GM12878 (cell line): ENCODE measurements around the gene MAMLD1. TPM values are rescaled to one million over a fixed set of nuclear protein-coding genes. Genes with fewer than 3 reads are reported as not detected.

ENCODE experiments used
- ATAC-seq: fragments of 200-7000 bp; cut with Tn5 transposase; 3 replicates; pipeline ENCODE4 v1.9.1; 2020; ENCODE audit warnings: mild to moderate bottlenecking, moderate library complexity
- BruUV-seq: library from RNA; stranded (reverse); fragments of 400-500 nt; replicated peaks from 2 replicates; lab custom pipeline; 2021; lab: Mats Ljungman, UMichigan
- CTCF ChIA-PET: fragments of 300-600 bp; sonication (Branson Sonifier 250); formaldehyde crosslinking; extraction: SDS; loops from one replicate; lab custom pipeline; 2021; ENCODE audit warnings: inconsistent platforms; lab: Yijun Ruan, JAX
- POLR2A ChIA-PET: fragments of 350-600 bp; formaldehyde crosslinking; extraction: SDS; loops from one replicate; lab custom pipeline; 2021; ENCODE audit warnings: inconsistent platforms; lab: Charles Lee
- RAD21 ChIA-PET: fragments of 300-600 bp; sonication (Branson Sonifier 250); formaldehyde crosslinking; loops from one replicate; lab custom pipeline; 2023; ENCODE audit warnings: antibody characterized with exemption; ENCODE audit not compliant: unreplicated experiment; lab: Charles Lee
- SMC1A ChIA-PET: fragments of 300-600 bp; sonication (Branson Sonifier 250); formaldehyde crosslinking; loops from one replicate; lab custom pipeline; 2023; ENCODE audit not compliant: unreplicated experiment, uncharacterized antibody; lab: Charles Lee
- DNase-seq: peaks from one replicate; pipeline ENCODE4 v3.0.0-alpha.2; 2011; ENCODE audit warnings: low read depth, low spot score
- FAIRE-seq: peaks from 3 replicates; lab custom pipeline; 2011; peaks lifted over from hg19 to GRCh38; lab: Jason Lieb, UNC
- H2AFZ ChIP-seq: 2 replicates; pipeline ENCODE4 v1.6.0; 2011; ENCODE audit warnings: low read depth, low read length, control low read depth; ENCODE audit not compliant: control insufficient read depth
- H3K27ac ChIP-seq: 2 replicates; pipeline ENCODE4 v1.5.1; 2011; ENCODE audit warnings: control low read depth; ENCODE audit not compliant: control insufficient read depth, insufficient read depth
- H3K27me3 ChIP-seq, 2 experiments: replicated peaks in 1 of 2; 2 replicates each; pipeline versions ENCODE4 v1.6.0 to v1.6.1; 2011; ENCODE audit warnings: low read length in 1 of 2; ENCODE audit not compliant: control insufficient read depth in 2 of 2, insufficient read depth in 2 of 2
- H3K36me3 ChIP-seq, 2 experiments: 2 replicates each; pipeline ENCODE4 v1.5.1; 2011; ENCODE audit warnings: low read length in 1 of 2; ENCODE audit not compliant: control insufficient read depth in 2 of 2, insufficient read depth in 2 of 2
- H3K4me1 ChIP-seq: 2 replicates; pipeline ENCODE4 v1.6.1; 2011; ENCODE audit warnings: mild to moderate bottlenecking, low read length, moderate library complexity, mixed read lengths; ENCODE audit not compliant: control insufficient read depth, insufficient read depth
- H3K4me2 ChIP-seq: 2 replicates; pipeline ENCODE4 v1.6.0; 2011; ENCODE audit warnings: control low read depth; ENCODE audit not compliant: control insufficient read depth, insufficient read depth
- H3K4me3 ChIP-seq: fragments of 200-600 bp; sonication (generic); 2 replicates; pipeline ENCODE4 v1.5.1; 2016
- H3K79me2 ChIP-seq: 2 replicates; pipeline ENCODE4 v1.6.0; 2011; ENCODE audit warnings: low read length; ENCODE audit not compliant: control insufficient read depth, insufficient read depth
- H3K9ac ChIP-seq: 2 replicates; pipeline ENCODE4 v1.8.0; 2011; ENCODE audit warnings: low read length, control low read depth, mixed read lengths; ENCODE audit not compliant: control insufficient read depth, insufficient read depth
- H3K9me3 ChIP-seq: replicated peaks from 3 replicates; pipeline ENCODE4 v1.5.1; 2011; ENCODE audit warnings: mild to moderate bottlenecking, low read length; ENCODE audit not compliant: control insufficient read depth, insufficient read depth
- H4K20me1 ChIP-seq: 2 replicates; pipeline ENCODE4 v1.6.0; 2011; ENCODE audit not compliant: control insufficient read depth, insufficient read depth
- CHD4 ChIP-seq: fragments of 200-600 bp; sonication (generic); IDR thresholded peaks from 2 replicates; pipeline ENCODE4 v1.6.1; 2016; ENCODE audit warnings: mild to moderate bottlenecking
- CREM ChIP-seq: IDR thresholded peaks from 2 replicates; pipeline ENCODE4 v1.6.1; 2014; ENCODE audit warnings: antibody characterized with exemption, low read depth
- CUX1 ChIP-seq: IDR thresholded peaks from 2 replicates; pipeline ENCODE4 v1.6.1; 2012; ENCODE audit warnings: improper control_type of control experiment, low read depth, low read length; ENCODE audit not compliant: insufficient replicate concordance
- GATAD2B ChIP-seq: fragments of 450-650 bp; conservative IDR thresholded peaks from 2 replicates; pipeline ENCODE4 v1.6.1; 2017; ENCODE audit warnings: low read depth, mild to moderate bottlenecking, moderate library complexity
- JUND ChIP-seq: IDR thresholded peaks from 2 replicates; pipeline ENCODE4 v1.6.1; 2012; ENCODE audit warnings: low read depth, mild to moderate bottlenecking, low read length, improper control_type of control experiment, moderate library complexity
- RAD21 ChIP-seq: IDR thresholded peaks from 2 replicates; pipeline ENCODE4 v1.6.1; 2011; ENCODE audit warnings: mild to moderate bottlenecking, low read depth, low read length, moderate library complexity; ENCODE audit not compliant: insufficient read depth
- WGBS: methylation state at CpG from one replicate; pipeline ENCODE4 v1.1.6; 2016; ENCODE audit warnings: low lambda C conversion rate; ENCODE audit not compliant: insufficient replicate concordance, insufficient coverage; ENCODE audit errors: missing lambda C conversion rate; 5-methylcytosine and 5-hydroxymethylcytosine counted together
- in situ Hi-C: fragments of 300-500 bp; cut with MboI; formaldehyde crosslinking; loops from 9 replicates; pipeline ENCODE4 v1.14.3; 2018; ENCODE audit warnings: mixed read lengths
- intact Hi-C: fragments of 100-400 bp; cut with micrococcal nuclease; formaldehyde crosslinking; loops from one replicate; pipeline ENCODE4 v1.14.2; 2022; ENCODE audit not compliant: unreplicated experiment
- polyA plus RNA-seq, 11 experiments: library from polyadenylated mRNA; depleted of rRNA in 4 of 11; unstranded in 6 of 11; stranded (reverse) in 5 of 11; fragments of >200 nt; fragmentation: Nextera tagmentation in 4 of 11; fragmentation: Illumina TruSeq in 1 of 11; extraction: Ambion mirVana in 4 of 11; extraction: Trizol in 1 of 11; gene quantifications; 1 replicate in 1 of 11; 2 replicates in 10 of 11; pipeline versions ENCODE4 v1.2.1 to v1.2.3, GENCODE V29; 2011 to 2016; ENCODE audit warnings: inconsistent platforms in 2 of 11, missing spikeins in 2 of 11, low read depth in 1 of 11
- total RNA-seq, 4 experiments: library from RNA; depleted of rRNA in 3 of 4; stranded (reverse); fragments of >200 nt in 3 of 4; fragmentation: Illumina TruSeq in 1 of 4; extraction: Trizol in 1 of 4; gene quantifications; 2 replicates each; pipeline versions ENCODE4 v1.2.1 to v1.2.3, GENCODE V29; 2013 to 2021
- TF ChIP-seq, protein P1 (sequence below): fragments of 450-650 bp; IDR thresholded peaks from 2 replicates; pipeline ENCODE4 v1.6.1; 2017; ENCODE audit warnings: mild to moderate bottlenecking, low read depth, inconsistent platforms; ENCODE audit not compliant: poor library complexity, severe bottlenecking

Gene MAMLD1
- total and polyA plus RNA-seq, 10 of the 15 experiments (the other 5 are each of a cell fraction or from before 2014, with no cell fraction given): 0.03 to 0.05 TPM; not detected in 8

GRCh38 chrX:150465881-150466775, 103.0 kb downstream of the MAMLD1 start (continued):
- TF ChIP-seq CUX1 (no peak), GATAD2B (no peak), JUND (no peak)
- TF ChIP-seq, all 136 proteins: peak for 1

DNA sequence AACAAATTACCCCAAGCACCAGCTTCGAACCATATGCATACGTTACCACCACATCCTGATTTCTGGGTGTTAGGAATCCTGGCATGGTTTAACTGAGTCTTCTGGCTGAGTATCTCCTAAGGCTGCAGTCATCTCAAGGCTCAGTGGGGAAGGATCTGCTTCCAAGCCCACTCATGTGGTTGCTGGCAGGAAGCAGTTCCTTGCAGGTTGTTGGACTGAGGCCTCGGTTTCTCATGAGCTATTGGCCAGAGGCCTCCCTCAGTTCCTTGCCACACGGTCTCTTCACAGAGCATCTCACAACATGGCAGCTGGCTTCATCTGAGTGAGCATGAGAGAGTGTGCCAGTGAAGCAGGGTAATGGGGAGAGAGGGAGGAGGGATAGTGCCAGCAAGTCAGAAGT, 109.2 kb downstream of the MAMLD1 start:
- RAD21 ChIA-PET: no interaction called here
- Histone ChIP-seq H3K36me3 (no peaks in the 10 kb centered on the region), H3K9me3 (no peaks in the 10 kb centered on the region), H3K27ac (no peak overlapping the region), H3K4me1 (no peaks in the 10 kb centered on the region; the same call in 1 of the 2 replicates), H3K27me3 (peaks cover 2 to 4% of the 10 kb centered on the region in 2 experiments; a peak in 2 of 4 replicates), H4K20me1 (no peaks in the 10 kb centered on the region; the same call in 1 of the 2 replicates), H2AFZ (no peak overlapping the region), H3K4me2 (no peak overlapping the region), H3K9ac (no peak overlapping the region), H3K4me3 (no peak overlapping the region), H3K79me2 (no peaks in the 10 kb centered on the region)
- WGBS: 8% methylated on average over 4 of the region's 4 CpGs
- CTCF ChIA-PET: no interaction called here
- no peak for ATAC-seq
- no TSS peak for BruUV-seq
- in situ Hi-C loops (no loop called here), intact Hi-C loops (no loop called here)
- no peak for DNase-seq
- POLR2A ChIA-PET: no interaction called here
- SMC1A ChIA-PET: no interaction called here
- no peak for FAIRE-seq
- TF ChIP-seq CUX1: no peak
- no peak for TF ChIP-seq RAD21
- TF ChIP-seq CREM: no peak
- TF ChIP-seq, protein P1, sequence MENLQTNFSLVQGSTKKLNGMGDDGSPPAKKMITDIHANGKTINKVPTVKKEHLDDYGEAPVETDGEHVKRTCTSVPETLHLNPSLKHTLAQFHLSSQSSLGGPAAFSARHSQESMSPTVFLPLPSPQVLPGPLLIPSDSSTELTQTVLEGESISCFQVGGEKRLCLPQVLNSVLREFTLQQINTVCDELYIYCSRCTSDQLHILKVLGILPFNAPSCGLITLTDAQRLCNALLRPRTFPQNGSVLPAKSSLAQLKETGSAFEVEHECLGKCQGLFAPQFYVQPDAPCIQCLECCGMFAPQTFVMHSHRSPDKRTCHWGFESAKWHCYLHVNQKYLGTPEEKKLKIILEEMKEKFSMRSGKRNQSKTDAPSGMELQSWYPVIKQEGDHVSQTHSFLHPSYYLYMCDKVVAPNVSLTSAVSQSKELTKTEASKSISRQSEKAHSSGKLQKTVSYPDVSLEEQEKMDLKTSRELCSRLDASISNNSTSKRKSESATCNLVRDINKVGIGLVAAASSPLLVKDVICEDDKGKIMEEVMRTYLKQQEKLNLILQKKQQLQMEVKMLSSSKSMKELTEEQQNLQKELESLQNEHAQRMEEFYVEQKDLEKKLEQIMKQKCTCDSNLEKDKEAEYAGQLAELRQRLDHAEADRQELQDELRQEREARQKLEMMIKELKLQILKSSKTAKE: no peak
- no peak for TF ChIP-seq CHD4
